Mesendoderm (in vitro differentiated cells): ENCODE data around the gene PTPN12.
A peak's percentile ranks its signal among the peaks of the same experiment; 100 is the strongest.
"Not testable (repeated sequence)": the region's sequence is repeated elsewhere in the genome, so short reads cannot be mapped to it uniquely, and the experiment has no call there.

Experiments
- DNase-seq: peaks from one replicate; pipeline ENCODE4 v3.0.0; 2013
- H2AK5ac ChIP-seq: 2 replicates; pipeline ENCODE4 v1.6.1; 2013; ENCODE audit warnings: low read length, inconsistent platforms
- H2BK120ac ChIP-seq: 2 replicates; pipeline ENCODE4 v1.6.1; 2013; ENCODE audit warnings: low read depth, mild to moderate bottlenecking, low read length, moderate library complexity, mixed read lengths
- H2BK15ac ChIP-seq: replicated peaks from 2 replicates; pipeline ENCODE4 v1.6.1; 2013; ENCODE audit warnings: low read depth, mild to moderate bottlenecking, moderate library complexity
- H2BK5ac ChIP-seq: 2 replicates; pipeline ENCODE4 v1.6.1; 2013; ENCODE audit warnings: low read length, inconsistent platforms
- H3K18ac ChIP-seq: 2 replicates; pipeline ENCODE4 v1.6.1; 2013; ENCODE audit warnings: mild to moderate bottlenecking, low read length, mixed read lengths
- H3K23ac ChIP-seq: one replicate; pipeline ENCODE4 v1.6.1; 2013; ENCODE audit warnings: low read length
- H3K27ac ChIP-seq: 2 replicates; pipeline ENCODE4 v1.5.1; 2013; ENCODE audit warnings: low read depth, mild to moderate bottlenecking, inconsistent platforms, low read length, moderate library complexity
- H3K27me3 ChIP-seq: 2 replicates; pipeline ENCODE4 v1.6.1; 2013; ENCODE audit warnings: low read length, control low read depth, mild to moderate bottlenecking, inconsistent platforms; ENCODE audit not compliant: insufficient read depth, poor library complexity
- H3K36me3 ChIP-seq: 2 replicates; pipeline ENCODE4 v1.6.1; 2013; ENCODE audit warnings: low read length, inconsistent platforms; ENCODE audit not compliant: control insufficient read depth, insufficient read depth
- H3K4ac ChIP-seq: one replicate; pipeline ENCODE4 v1.6.1; 2013; ENCODE audit warnings: low read depth, mild to moderate bottlenecking, low read length, moderate library complexity
- H3K4me1 ChIP-seq: 2 replicates; pipeline ENCODE4 v1.6.1; 2013; ENCODE audit warnings: low read depth, low read length, inconsistent platforms; ENCODE audit not compliant: control insufficient read depth
- H3K4me2 ChIP-seq: 2 replicates; pipeline ENCODE4 v1.6.1; 2013; ENCODE audit warnings: low read length
- H3K4me3 ChIP-seq: 2 replicates; pipeline ENCODE4 v1.5.1; 2013; ENCODE audit warnings: mild to moderate bottlenecking, low read length
- H3K56ac ChIP-seq: one replicate; pipeline ENCODE4 v1.6.1; 2013; ENCODE audit warnings: low read length
- H3K79me1 ChIP-seq: 2 replicates; pipeline ENCODE4 v1.6.1; 2013; ENCODE audit warnings: low read length, inconsistent platforms
- H3K79me2 ChIP-seq: 2 replicates; pipeline ENCODE4 v1.6.1; 2013; ENCODE audit warnings: mild to moderate bottlenecking, low read length; ENCODE audit not compliant: control insufficient read depth, insufficient read depth
- H3K9ac ChIP-seq: 2 replicates; pipeline ENCODE4 v1.6.1; 2013; ENCODE audit warnings: low read length, inconsistent platforms
- H4K5ac ChIP-seq: one replicate; pipeline ENCODE4 v1.6.1; 2013; ENCODE audit warnings: low read length
- H4K8ac ChIP-seq: one replicate; pipeline ENCODE4 v1.6.1; 2013; ENCODE audit warnings: low read depth, mild to moderate bottlenecking, control low read depth, low read length, moderate library complexity
- WGBS: extraction: QIAGEN DNeasy Blood & Tissue Kit; methylation state at CpG from one replicate; pipeline ENCODE4 v1.1.7; 2013; ENCODE audit warnings: low lambda C conversion rate, missing lambda C conversion rate; ENCODE audit not compliant: insufficient coverage; ENCODE audit errors: extremely low coverage; 5-methylcytosine and 5-hydroxymethylcytosine counted together

PTPN12 gene

DNA sequence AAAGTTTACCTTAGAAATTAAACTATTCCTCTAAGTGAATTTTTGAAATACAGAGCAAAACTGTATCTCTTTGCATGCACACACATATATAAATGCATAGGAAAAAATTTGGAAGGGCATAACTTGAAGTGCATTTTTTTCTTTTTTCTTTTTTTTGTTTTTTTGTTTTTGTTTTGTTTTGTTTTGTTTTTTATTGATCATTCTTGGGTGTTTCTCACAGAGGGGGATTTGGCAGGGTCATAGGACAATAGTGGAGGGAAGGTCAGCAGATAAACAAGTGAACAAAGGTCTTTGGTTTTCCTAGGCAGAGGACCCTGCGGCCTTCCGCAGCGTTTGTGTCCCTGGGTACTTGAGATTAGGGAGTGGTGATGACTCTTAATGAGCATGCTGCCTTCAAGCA is 4.4 kb upstream of the PTPN12 start:
- H2BK120ac ChIP-seq = not testable (repeated sequence)

DNA sequence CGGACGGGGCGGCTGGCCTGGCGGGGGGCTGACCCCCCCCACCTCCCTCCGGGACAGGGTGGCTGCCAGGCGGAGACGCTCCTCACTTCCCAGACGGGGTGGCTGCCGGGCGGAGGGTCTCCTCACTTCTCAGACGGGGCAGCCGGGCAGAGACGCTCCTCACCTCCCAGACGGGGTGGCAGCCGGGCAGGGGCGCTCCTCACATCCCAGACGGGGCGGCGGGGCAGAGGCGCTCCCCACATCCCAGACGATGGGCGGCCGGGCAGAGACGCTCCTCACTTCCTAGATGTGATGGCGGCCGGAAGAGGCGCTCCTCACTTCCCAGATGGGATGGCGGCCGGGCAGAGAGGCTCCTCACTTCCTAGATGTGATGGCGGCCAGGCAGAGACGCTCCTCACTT is 3.0 kb upstream of the PTPN12 start:
- H3K79me2 ChIP-seq, H3K27ac ChIP-seq, H3K36me3 ChIP-seq, H2AK5ac ChIP-seq, H4K5ac ChIP-seq, H3K79me1 ChIP-seq, H3K4ac ChIP-seq, H2BK15ac ChIP-seq, H2BK5ac ChIP-seq, H3K4me1 ChIP-seq, H4K8ac ChIP-seq, H3K4me2 ChIP-seq, H3K18ac ChIP-seq, H3K56ac ChIP-seq, H3K4me3 ChIP-seq, DNase-seq, H3K9ac ChIP-seq, H3K23ac ChIP-seq, H2BK120ac ChIP-seq, H3K27me3 ChIP-seq: not testable (repeated sequence)
- no CpG with 5 or more reads among the region's 31 CpGs for WGBS

More for the DNA sequence above, 4.4 kb upstream of the PTPN12 start:
- not testable (repeated sequence) for H3K36me3 ChIP-seq, H3K23ac ChIP-seq, H3K4me1 ChIP-seq, H3K27me3 ChIP-seq, H3K79me2 ChIP-seq, H3K79me1 ChIP-seq, H3K4ac ChIP-seq, H2BK15ac ChIP-seq, H3K56ac ChIP-seq, H4K8ac ChIP-seq, H4K5ac ChIP-seq, H3K27ac ChIP-seq, DNase-seq, H2AK5ac ChIP-seq, H3K4me3 ChIP-seq, H2BK5ac ChIP-seq, H3K18ac ChIP-seq, H3K4me2 ChIP-seq, H3K9ac ChIP-seq
- no CpG with 5 or more reads among the region's 3 CpGs for WGBS

DNA sequence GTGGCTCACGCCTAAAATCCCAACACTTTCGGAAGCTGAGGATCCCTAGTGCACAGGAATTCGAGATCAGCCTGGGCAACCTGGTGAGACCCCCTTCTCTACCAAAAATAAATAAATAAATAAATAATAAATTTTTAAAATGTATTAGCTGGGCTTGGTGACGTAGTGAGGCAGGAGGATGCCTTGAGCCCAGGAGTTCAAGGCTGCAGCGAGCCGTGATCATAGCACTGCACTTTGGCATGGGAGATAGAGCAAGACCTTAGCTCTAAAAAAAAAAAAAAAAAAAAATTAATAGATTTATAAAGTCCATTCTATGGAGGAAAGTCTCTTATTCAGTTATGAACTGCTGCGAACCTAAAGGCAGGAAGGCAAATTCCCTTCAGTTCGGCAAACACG is 1.1 kb upstream of the PTPN12 start:
- Histone ChIP-seq H3K79me2 (peaks cover 27% of the 10 kb centered on the region), H3K56ac (peak overlapping the region; percentile 79), H3K4me1 (no peaks in the 10 kb centered on the region), H2AK5ac (no peak overlapping the region), H2BK5ac (no peak overlapping the region), H3K27me3 (no peaks in the 10 kb centered on the region), H3K4me2 (peak overlapping the region; percentile 95), H3K36me3 (no peaks in the 10 kb centered on the region), H4K5ac (no peak overlapping the region), H3K79me1 (no peaks in the 10 kb centered on the region), H3K18ac (no peak overlapping the region), H2BK120ac (no peak overlapping the region), H3K4ac (no peak overlapping the region), H2BK15ac (no peak overlapping the region), H3K4me3 (peak overlapping the region; percentile 32), H3K9ac (peak overlapping the region; percentile 65), H4K8ac (no peak overlapping the region), H3K23ac (no peak overlapping the region), H3K27ac (peak overlapping the region; percentile 79)
- WGBS = no CpG with 5 or more reads among the region's 9 CpGs
- DNase-seq = no peak

DNA sequence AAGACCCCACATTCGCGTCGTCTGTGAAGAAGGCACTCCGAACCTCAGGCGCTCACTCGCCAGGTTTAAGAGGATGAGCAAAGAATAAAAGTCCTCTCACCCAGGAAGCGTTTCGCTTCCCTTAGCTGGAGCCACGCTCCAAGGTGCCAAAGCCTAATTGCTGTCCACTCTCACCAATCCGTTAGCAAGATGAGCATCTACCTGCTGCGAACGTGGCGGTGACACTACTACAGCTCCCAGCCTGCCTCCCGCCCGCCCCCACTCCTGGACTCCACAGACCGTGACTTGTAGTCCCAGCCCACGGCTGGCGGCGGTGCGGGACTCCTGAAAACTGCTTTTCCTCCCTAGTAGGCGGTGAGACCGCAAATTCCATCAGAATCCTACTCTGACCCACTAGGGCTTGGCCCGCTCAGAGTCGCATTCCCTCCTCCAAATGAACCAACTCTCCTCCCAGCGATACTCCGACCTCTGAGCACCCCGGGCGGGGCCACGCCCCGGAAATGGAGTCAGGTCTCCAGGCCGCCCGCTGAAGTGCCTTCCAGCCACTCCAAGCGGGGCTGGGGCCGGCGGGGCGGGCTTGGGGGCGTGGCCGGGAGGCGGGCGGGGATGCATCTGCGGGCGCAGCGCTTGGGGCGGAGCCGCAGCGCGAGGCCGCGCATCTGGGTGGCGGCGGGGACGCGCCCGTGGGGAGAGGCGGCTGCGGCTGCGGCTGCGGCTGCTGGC is 521 bp upstream of the PTPN12 start:
- Histone ChIP-seq H3K23ac (no peak overlapping the region), H3K36me3 (no peaks in the 10 kb centered on the region), H4K8ac (no peak overlapping the region), H2AK5ac (no peak overlapping the region), H2BK5ac (no peak overlapping the region), H3K9ac (peak overlapping the region; percentile 65), H3K4me2 (peak overlapping the region; percentile 95), H3K79me1 (no peaks in the 10 kb centered on the region), H3K4me1 (peaks cover under 1% of the 10 kb centered on the region), H2BK15ac (no peak overlapping the region), H3K18ac (peak overlapping the region; percentile 100), H3K27me3 (no peaks in the 10 kb centered on the region), H3K4me3 (peak overlapping the region; percentile 32), H4K5ac (no peak overlapping the region), H2BK120ac (no peak overlapping the region), H3K56ac (peak overlapping the region; percentile 79), H3K79me2 (peaks cover 31% of the 10 kb centered on the region), H3K4ac (peak overlapping the region; percentile 94), H3K27ac (peak overlapping the region; percentile 79)
- no CpG with 5 or more reads among the region's 58 CpGs for WGBS
- DNase-seq = peak; percentile 99

DNA sequence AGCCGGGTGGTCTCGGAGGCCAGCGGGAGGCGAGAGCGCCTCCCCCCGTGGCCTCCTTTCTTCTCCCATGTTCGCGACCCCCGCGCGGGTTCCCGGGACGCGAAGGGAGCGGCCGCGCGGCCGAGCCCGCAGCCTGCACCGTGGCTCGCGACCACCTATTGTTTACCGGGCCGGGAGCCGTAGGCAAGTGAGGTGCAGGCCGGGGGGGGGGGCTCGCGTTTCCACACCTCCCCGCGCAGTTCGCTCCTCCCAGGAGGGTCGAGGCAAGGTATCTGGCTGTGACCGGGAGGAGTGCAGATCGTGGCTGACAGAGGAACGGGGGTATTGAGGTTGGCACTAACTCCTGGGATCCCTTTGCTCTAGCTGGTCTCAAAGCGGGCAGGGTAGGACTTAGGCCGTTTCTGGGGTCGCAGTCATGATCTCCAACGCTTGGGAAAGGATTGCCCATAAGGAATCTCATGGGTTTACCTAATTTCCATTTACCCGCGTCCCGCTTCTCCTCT is 734 bp downstream of the PTPN12 start:
- Histone ChIP-seq H3K79me1 (no peaks in the 10 kb centered on the region), H3K18ac (peak overlapping the region; percentile 100), H3K4me2 (peak overlapping the region; percentile 48), H3K56ac (peak overlapping the region; percentile 100), H3K4ac (peak overlapping the region; percentile 100), H2BK15ac (no peak overlapping the region), H2AK5ac (peak overlapping the region; percentile 98), H3K23ac (peak overlapping the region; percentile 97), H3K36me3 (no peaks in the 10 kb centered on the region), H3K4me1 (peaks cover 4% of the 10 kb centered on the region), H4K5ac (no peak overlapping the region), H2BK120ac (peak overlapping the region; percentile 90), H3K27me3 (no peaks in the 10 kb centered on the region), H2BK5ac (peak overlapping the region; percentile 100), H3K27ac (peak overlapping the region; percentile 95), H3K9ac (peak overlapping the region; percentile 100), H3K4me3 (peak overlapping the region; percentile 100), H3K79me2 (peaks cover 43% of the 10 kb centered on the region), H4K8ac (peak overlapping the region; percentile 17)
- DNase-seq = no peak
- WGBS = no CpG with 5 or more reads among the region's 43 CpGs
